Upper lobe of left lung (tissue), 6 donors: ENCODE data around the gene LRRC2. TPM values are rescaled to one million over a fixed set of nuclear protein-coding genes. Genes with fewer than 3 reads are reported as not detected.
"Not testable (repeated sequence)": the region's sequence is repeated elsewhere in the genome, so short reads cannot be mapped to it uniquely, and the experiment has no call there.

Experiments
- ATAC-seq, 2 donors: fragments of 200-7000 bp; cut with Tn5 transposase; one replicate each; pipeline ENCODE4 v1.9.1; 2022; ENCODE audit warnings: mild to moderate bottlenecking in 2 of 2, moderate library complexity in 2 of 2; ENCODE audit not compliant: low FRiP score in 2 of 2
- DNase-seq, 2 donors: peaks; one replicate each; pipeline ENCODE4 v3.0.0-alpha.2; 2019 to 2020
- H3K27ac ChIP-seq, 4 donors: fragments of 200-600 bp; sonication (generic); one replicate each; pipeline ENCODE4 v1.5.1; 2016 to 2019
- H3K27me3 ChIP-seq, 4 donors: fragments of 200-600 bp; sonication (generic); one replicate each; pipeline ENCODE4 v1.5.1; 2017 to 2019
- H3K36me3 ChIP-seq, 4 donors: fragments of 200-600 bp; sonication (generic); one replicate each; pipeline ENCODE4 v1.5.1; 2016 to 2019
- H3K4me1 ChIP-seq, 4 donors: fragments of 200-600 bp; sonication (generic); one replicate each; pipeline ENCODE4 v1.5.1; 2018 to 2019
- H3K4me3 ChIP-seq, 4 donors: fragments of 200-600 bp; sonication (generic); one replicate each; pipeline ENCODE4 v1.5.1; 2017 to 2019; ENCODE audit warnings: mild to moderate bottlenecking in 2 of 4, moderate library complexity in 1 of 4
- H3K9me3 ChIP-seq, 4 donors: fragments of 200-600 bp; sonication (generic); one replicate each; pipeline ENCODE4 v1.5.1; 2018 to 2019
- CTCF ChIP-seq, 6 experiments: fragments of 450-650 bp in 4 of 6; fragments of 200-600 bp in 2 of 6; sonication (generic) in 2 of 6; IDR thresholded peaks; one replicate each; pipeline ENCODE4 v1.5.1; 2016 to 2019; ENCODE audit warnings: antibody characterized with exemption in 6 of 6
- EP300 ChIP-seq, 4 donors: sonication (generic); formaldehyde crosslinking; IDR thresholded peaks; one replicate each; pipeline ENCODE4 v1.5.1; 2017; ENCODE audit warnings: antibody characterized with exemption in 4 of 4, control low read depth in 2 of 4
- POLR2A ChIP-seq, 4 donors: fragments of 450-650 bp; IDR thresholded peaks; one replicate each; pipeline ENCODE4 v1.5.1; 2016 to 2017; ENCODE audit warnings: antibody characterized with exemption in 4 of 4, mild to moderate bottlenecking in 2 of 4
- POLR2AphosphoS5 ChIP-seq, 2 donors: sonication (generic); formaldehyde crosslinking; IDR thresholded peaks; one replicate each; pipeline ENCODE4 v1.5.1; 2017; ENCODE audit warnings: antibody characterized with exemption in 2 of 2
- WGBS, 2 donors: methylation state at CpG; one replicate each; pipeline ENCODE4 v1.1.5; 2017 to 2018; 5-methylcytosine and 5-hydroxymethylcytosine counted together
- total RNA-seq, 6 donors: library from RNA; depleted of rRNA in 4 of 6; stranded (reverse); fragments of >200 nt in 4 of 6; gene quantifications; one replicate each; pipeline versions ENCODE4 v1.1.0 to v1.2.1, GENCODE V29; 2016 to 2021
- donor health status: DM: no; HTN: no; CAD: no; lungs with moderate emphysema.
- donor health status: DM: no; HTN: yes; CAD: no; lungs with severe emphysema.

Gene LRRC2
- total RNA-seq, 6 donors from 2014 or later = 1.1 to 4.2 (median 1.5) TPM

GRCh38 chr3:46533091-46533490 is 33.0 kb downstream of the LRRC2 start:
- no peak overlapping the region for H3K27ac ChIP-seq
- ATAC-seq = no peak
- WGBS, 2 donors = 88 to 90% methylated on average over 3 of the region's 3 CpGs

GRCh38 chr3:46527239-46527638 is 38.9 kb downstream of the LRRC2 start:
- DNase-seq (no peak), ATAC-seq (no peak)
- H3K9me3 ChIP-seq = no peaks in the 10 kb centered on the region
- WGBS, 2 donors = 84 to 88% methylated on average over 5 of the region's 5 CpGs
- H3K36me3 ChIP-seq = no peaks in the 10 kb centered on the region
- TF ChIP-seq EP300 (IDR thresholded peaks at IDR 0.05) (no peak), POLR2A (IDR thresholded peaks at IDR 0.05) (no peak), POLR2AphosphoS5 (IDR thresholded peaks at IDR 0.05) (no peak), CTCF (IDR thresholded peaks at IDR 0.05) (no peak)
- H3K4me1 ChIP-seq = no peaks in the 10 kb centered on the region
- H3K27me3 ChIP-seq = no peaks in the 10 kb centered on the region
- no peak overlapping the region for H3K4me3 ChIP-seq
- H3K27ac ChIP-seq = no peak overlapping the region

More at GRCh38 chr3:46533091-46533490, 33.0 kb downstream of the LRRC2 start:
- Histone ChIP-seq H3K27me3 (no peaks in the 10 kb centered on the region), H3K9me3 (no peaks in the 10 kb centered on the region), H3K4me1 (no peaks in the 10 kb centered on the region), H3K36me3 (no peaks in the 10 kb centered on the region), H3K4me3 (no peak overlapping the region)
- no peak for DNase-seq
- no peak for TF ChIP-seq POLR2AphosphoS5 (IDR thresholded peaks at IDR 0.05)
- no peak for TF ChIP-seq POLR2A (IDR thresholded peaks at IDR 0.05)
- no peak for TF ChIP-seq CTCF (IDR thresholded peaks at IDR 0.05)
- TF ChIP-seq EP300 (IDR thresholded peaks at IDR 0.05) = no peak

- Histone ChIP-seq H3K27me3 (no peaks in the 10 kb centered on the region), H3K4me1 (no peaks in the 10 kb centered on the region), H3K27ac (no peak overlapping the region), H3K4me3 (no peak overlapping the region), H3K36me3 (no peaks in the 10 kb centered on the region), H3K9me3 (no peaks in the 10 kb centered on the region)
- ATAC-seq (no peak), DNase-seq (no peak)
- WGBS, 2 donors = 84 to 94% methylated on average over 3 of the region's 3 CpGs
- TF ChIP-seq POLR2A (IDR thresholded peaks at IDR 0.05) (no peak), EP300 (IDR thresholded peaks at IDR 0.05) (no peak), POLR2AphosphoS5 (IDR thresholded peaks at IDR 0.05) (no peak), CTCF (IDR thresholded peaks at IDR 0.05) (no peak)
These were observed 41.3 kb downstream of the LRRC2 start for GRCh38 chr3:46524832-46525231.

- no peak for DNase-seq
- Histone ChIP-seq H3K4me1 (no peaks in the 10 kb centered on the region), H3K4me3 (no peak overlapping the region), H3K36me3 (no peaks in the 10 kb centered on the region), H3K27me3 (no peaks in the 10 kb centered on the region), H3K27ac (no peak overlapping the region), H3K9me3 (no peaks in the 10 kb centered on the region)
- TF ChIP-seq CTCF (IDR thresholded peaks at IDR 0.05) = no peak
- no peak for TF ChIP-seq POLR2AphosphoS5 (IDR thresholded peaks at IDR 0.05)
- TF ChIP-seq EP300 (IDR thresholded peaks at IDR 0.05) = no peak
- no peak for TF ChIP-seq POLR2A (IDR thresholded peaks at IDR 0.05)
- 80 to 81% methylated on average over 3 of the region's 3 CpGs for WGBS, 2 donors
- ATAC-seq = no peak
These were observed 42.1 kb downstream of the LRRC2 start for GRCh38 chr3:46524008-46524407.

GRCh38 chr3:46523556-46523955 is 42.5 kb downstream of the LRRC2 start:
- no peaks in the 10 kb centered on the region for H3K27me3 ChIP-seq
- TF ChIP-seq EP300 (IDR thresholded peaks at IDR 0.05) (no peak), CTCF (IDR thresholded peaks at IDR 0.05) (no peak), POLR2AphosphoS5 (IDR thresholded peaks at IDR 0.05) (no peak), POLR2A (IDR thresholded peaks at IDR 0.05) (no peak)
- H3K4me3 ChIP-seq = no peak overlapping the region
- DNase-seq (no peak), ATAC-seq (no peak)
- no peaks in the 10 kb centered on the region for H3K36me3 ChIP-seq
- WGBS, 2 donors = 87 to 92% methylated on average over 2 of the region's 2 CpGs
- no peaks in the 10 kb centered on the region for H3K4me1 ChIP-seq
- no peaks in the 10 kb centered on the region for H3K9me3 ChIP-seq
- H3K27ac ChIP-seq = no peak overlapping the region

GRCh38 chr3:46522201-46522600 is 43.9 kb downstream of the LRRC2 start:
- H3K4me1 ChIP-seq, H3K27me3 ChIP-seq, ATAC-seq, H3K36me3 ChIP-seq, H3K4me3 ChIP-seq, H3K9me3 ChIP-seq, DNase-seq, H3K27ac ChIP-seq: not testable (repeated sequence)
- WGBS, 2 donors = 88 to 92% methylated on average over 4 of the region's 4 CpGs
